Thoracic aorta (tissue), 2 donors: ENCODE results near the gene INO80D. TPM values are rescaled to one million over a fixed set of nuclear protein-coding genes. Genes with fewer than 3 reads are reported as not detected.
"Not testable (repeated sequence)": the region's sequence is repeated elsewhere in the genome, so short reads cannot be mapped to it uniquely, and the experiment has no call there.

Source experiments
- ATAC-seq: fragments of 150-250 bp; one replicate; pipeline ENCODE4 v1.8.0; 2017; ENCODE audit warnings: low read depth; ENCODE audit not compliant: insufficient number of reproducible peaks, low FRiP score
- DNase-seq: peaks from one replicate; pipeline ENCODE4 v3.0.0-alpha.2; 2020; ENCODE audit warnings: low spot score
- H3K27ac ChIP-seq, 2 donors: fragments of 200-600 bp; sonication (generic); 1 replicate in 1 of 2; 2 replicates in 1 of 2; pipeline ENCODE4 v1.5.1; 2016; ENCODE audit warnings: mild to moderate bottlenecking in 2 of 2, moderate library complexity in 2 of 2
- H3K27me3 ChIP-seq: fragments of 200-600 bp; sonication (generic); replicated peaks from 2 replicates; pipeline ENCODE4 v1.6.0; 2016; ENCODE audit warnings: mild to moderate bottlenecking; ENCODE audit not compliant: insufficient read depth
- H3K36me3 ChIP-seq: fragments of 200-600 bp; sonication (generic); one replicate; pipeline ENCODE4 v1.5.1; 2016
- H3K4me1 ChIP-seq, 2 donors: fragments of 200-600 bp; sonication (generic); 1 replicate in 1 of 2; 2 replicates in 1 of 2; pipeline versions ENCODE4 v1.5.1 to v1.6.0; 2016; ENCODE audit warnings: low read depth in 2 of 2, mild to moderate bottlenecking in 1 of 2; ENCODE audit not compliant: control insufficient read depth in 1 of 2
- H3K4me3 ChIP-seq: fragments of 200-600 bp; sonication (generic); 2 replicates; pipeline ENCODE4 v1.5.1; 2016; ENCODE audit warnings: mild to moderate bottlenecking
- H3K9me3 ChIP-seq: fragments of 200-600 bp; sonication (generic); 2 replicates; pipeline ENCODE4 v1.5.1; 2016
- CTCF ChIP-seq: fragments of 200-600 bp; sonication (generic); IDR thresholded peaks from one replicate; pipeline ENCODE4 v1.5.1; 2019; ENCODE audit warnings: antibody characterized with exemption
- total RNA-seq, 2 donors: library from RNA; depleted of rRNA; stranded (reverse); fragments of >200 nt; gene quantifications; one replicate each; pipeline versions ENCODE4 v1.1.0 to v1.2.3, GENCODE V29; 2016

Gene INO80D
- total RNA-seq, 2 donors from 2014 or later: 24.4 to 25.5 TPM

- H3K4me1 ChIP-seq: no peaks in the 10 kb centered on the region
These were observed 96.5 kb downstream of the INO80D start for GRCh38 chr2:205989271-205990071.

GRCh38 chr2:205988681-205989080, 97.3 kb downstream of the INO80D start:
- H3K36me3 ChIP-seq, H3K27ac ChIP-seq, H3K9me3 ChIP-seq, H3K27me3 ChIP-seq, ATAC-seq, H3K4me1 ChIP-seq, H3K4me3 ChIP-seq, DNase-seq: not testable (repeated sequence)

More at GRCh38 chr2:205989271-205990071, 96.5 kb downstream of the INO80D start:
- no peak for TF ChIP-seq CTCF
- Histone ChIP-seq H3K36me3 (peaks cover 3% of the 10 kb centered on the region), H3K4me3 (no peak overlapping the region), H3K9me3 (no peaks in the 10 kb centered on the region), H3K27me3 (no peaks in the 10 kb centered on the region), H3K27ac (no peak overlapping the region)
- no peak for DNase-seq
- ATAC-seq: no peak

- Histone ChIP-seq H3K4me1 (no peaks in the 10 kb centered on the region), H3K27me3 (no peaks in the 10 kb centered on the region), H3K9me3 (no peaks in the 10 kb centered on the region), H3K27ac (no peak overlapping the region), H3K36me3 (peaks cover 3% of the 10 kb centered on the region), H3K4me3 (no peak overlapping the region)
- DNase-seq (no peak), ATAC-seq (no peak)
- TF ChIP-seq CTCF: no peak
These were observed 97.7 kb downstream of the INO80D start for GRCh38 chr2:205988274-205988673.

GRCh38 chr2:205986334-205986733, 99.6 kb downstream of the INO80D start:
- not testable (repeated sequence) for H3K36me3 ChIP-seq, DNase-seq, H3K4me1 ChIP-seq, H3K9me3 ChIP-seq, ATAC-seq, H3K27ac ChIP-seq, H3K4me3 ChIP-seq, H3K27me3 ChIP-seq

GRCh38 chr2:205984381-205984780, 101.6 kb downstream of the INO80D start:
- Histone ChIP-seq H3K36me3 (no peaks in the 10 kb centered on the region), H3K27ac (no peak overlapping the region), H3K4me3 (no peak overlapping the region), H3K9me3 (no peaks in the 10 kb centered on the region), H3K4me1 (no peaks in the 10 kb centered on the region), H3K27me3 (no peaks in the 10 kb centered on the region)
- no peak for TF ChIP-seq CTCF
- DNase-seq: no peak
- ATAC-seq: no peak

- H3K4me1 ChIP-seq: no peaks in the 10 kb centered on the region
- H3K27ac ChIP-seq: no peak overlapping the region
- no peaks in the 10 kb centered on the region for H3K9me3 ChIP-seq
- H3K27me3 ChIP-seq: no peaks in the 10 kb centered on the region
- DNase-seq (no peak), ATAC-seq (no peak)
- H3K4me3 ChIP-seq: no peak overlapping the region
- TF ChIP-seq CTCF: no peak
- no peaks in the 10 kb centered on the region for H3K36me3 ChIP-seq
These were observed 103.1 kb downstream of the INO80D start for GRCh38 chr2:205982776-205983327.

GRCh38 chr2:205978728-205979127, 107.2 kb downstream of the INO80D start:
- not testable (repeated sequence) for H3K4me3 ChIP-seq, H3K36me3 ChIP-seq, ATAC-seq, DNase-seq, H3K4me1 ChIP-seq, H3K9me3 ChIP-seq, H3K27me3 ChIP-seq, H3K27ac ChIP-seq

- H3K36me3 ChIP-seq, H3K9me3 ChIP-seq, H3K4me1 ChIP-seq, ATAC-seq, H3K27me3 ChIP-seq, H3K27ac ChIP-seq, DNase-seq, H3K4me3 ChIP-seq: not testable (repeated sequence)
These were observed 108.3 kb downstream of the INO80D start for GRCh38 chr2:205977699-205978098.
